Common myeloid progenitor, CD34-positive (primary cell): Measurements from ENCODE around the gene SPPL3.

ENCODE experiments used
- CTCF ChIA-PET: fragments of 350-600 bp; sonication (Branson Sonifier 250); formaldehyde crosslinking; loops from one replicate; lab custom pipeline; 2021; ENCODE audit warnings: antibody characterized with exemption; lab: Charles Lee
- POLR2A ChIA-PET: fragments of 350-600 bp; sonication (Branson Sonifier 250); formaldehyde crosslinking; loops from one replicate; lab custom pipeline; 2021; ENCODE audit warnings: antibody characterized with exemption; lab: Charles Lee
- DNase-seq, 3 donors: peaks; one replicate each; pipeline versions ENCODE4 v3.0.0 to v3.0.0-alpha.2; 2013
- H3K27ac ChIP-seq, 2 experiments: 1 replicate in 1 of 2; 2 replicates in 1 of 2; pipeline ENCODE4 v1.7.0; 2013; ENCODE audit warnings: inconsistent platforms in 2 of 2, low read length in 2 of 2, mild to moderate bottlenecking in 2 of 2, low read depth in 1 of 2, moderate library complexity in 1 of 2; ENCODE audit not compliant: severe bottlenecking in 2 of 2, insufficient read depth in 1 of 2, poor library complexity in 1 of 2
- H3K27me3 ChIP-seq, 5 experiments: replicated peaks in 2 of 5; 1 replicate in 3 of 5; 2 replicates in 2 of 5; pipeline versions ENCODE4 v1.6.1 to v1.7.0; 2013; ENCODE audit warnings: low read length in 4 of 5, mild to moderate bottlenecking in 2 of 5, moderate library complexity in 2 of 5, inconsistent platforms in 1 of 5; ENCODE audit not compliant: insufficient read depth in 5 of 5, control insufficient read depth in 4 of 5
- H3K36me3 ChIP-seq, 4 experiments: 1 replicate in 2 of 4; 2 replicates in 2 of 4; pipeline versions ENCODE4 v1.6.1 to v1.7.0; 2013; ENCODE audit warnings: low read length in 3 of 4, control low read depth in 1 of 4, mild to moderate bottlenecking in 1 of 4; ENCODE audit not compliant: control insufficient read depth in 4 of 4, insufficient read depth in 4 of 4
- H3K4me1 ChIP-seq, 4 experiments: 1 replicate in 3 of 4; 2 replicates in 1 of 4; pipeline versions ENCODE4 v1.6.1 to v1.7.1; 2013; ENCODE audit warnings: low read length in 3 of 4, mild to moderate bottlenecking in 3 of 4, control low read depth in 1 of 4, inconsistent platforms in 1 of 4, moderate library complexity in 1 of 4; ENCODE audit not compliant: control insufficient read depth in 4 of 4, insufficient read depth in 4 of 4; ENCODE audit errors: control extremely low read depth in 1 of 4
- H3K4me3 ChIP-seq, 7 experiments: 1 replicate in 4 of 7; 2 replicates in 3 of 7; pipeline versions ENCODE4 v1.5.1 to v1.7.0; 2013; ENCODE audit warnings: mild to moderate bottlenecking in 7 of 7, low read length in 6 of 7, moderate library complexity in 6 of 7, inconsistent platforms in 2 of 7, low read depth in 2 of 7, control low read depth in 1 of 7; ENCODE audit not compliant: insufficient read depth in 4 of 7, control insufficient read depth in 1 of 7; ENCODE audit errors: extremely low read depth in 1 of 7
- H3K9me3 ChIP-seq, 5 experiments: 1 replicate in 4 of 5; 2 replicates in 1 of 5; pipeline versions ENCODE4 v1.6.1 to v1.7.1; 2013; ENCODE audit warnings: low read length in 4 of 5, mild to moderate bottlenecking in 2 of 5, inconsistent platforms in 1 of 5, low read depth in 1 of 5, moderate library complexity in 1 of 5; ENCODE audit not compliant: control insufficient read depth in 4 of 5, insufficient read depth in 2 of 5; ENCODE audit errors: control extremely low read depth in 1 of 5
- WGBS: methylation state at CpG from one replicate; pipeline ENCODE4 v1.1.5; 2013; ENCODE audit not compliant: insufficient coverage; 5-methylcytosine and 5-hydroxymethylcytosine counted together

Gene SPPL3

GRCh38 chr12:120748242-120748641 lies 155.9 kb downstream of the SPPL3 start:
- POLR2A ChIA-PET = interaction anchor here (0.7 kb wide), 1 partner anchor 23 kb away, joined by 4 read pairs; no protein-coding TSS in a partner anchor
- DNase-seq = peak in 2 of 3 donors; percentile 13 to 36
- 97% methylated on average over 7 of the region's 7 CpGs for WGBS

DNA sequence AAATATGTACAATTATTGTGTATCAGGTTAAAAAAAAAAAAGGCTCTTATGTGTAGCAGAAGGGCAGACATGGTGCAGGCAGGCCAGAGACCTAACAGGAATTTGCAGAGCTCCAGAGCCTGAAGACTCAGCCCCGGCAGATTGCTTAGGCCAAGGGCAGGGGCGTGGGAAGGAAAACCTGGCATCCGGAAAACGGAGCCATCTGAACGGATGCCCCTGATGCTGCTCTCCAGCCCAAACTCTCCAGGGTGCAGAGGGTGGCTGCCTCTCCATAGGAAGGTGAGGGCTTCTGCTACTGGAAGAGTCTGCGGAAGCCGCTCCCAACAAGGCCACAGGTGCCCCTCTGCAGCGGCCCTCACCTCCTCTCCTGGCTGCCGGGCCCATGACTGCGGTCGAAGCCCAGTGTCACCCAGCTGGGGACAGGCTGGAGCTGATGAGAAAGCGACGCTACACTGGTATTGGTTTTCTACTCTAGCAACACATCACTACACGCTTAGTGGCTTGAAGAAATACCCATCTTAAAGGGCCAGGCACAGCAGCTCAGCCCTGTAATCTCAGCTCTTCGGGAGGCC lies 159.2 kb downstream of the SPPL3 start:
- H3K27me3 ChIP-seq = no peaks in the 10 kb centered on the region
- H3K27ac ChIP-seq = no peak overlapping the region
- H3K4me3 ChIP-seq = no peak overlapping the region
- ChIA-PET CTCF (no interaction called here), POLR2A (no interaction called here)
- no peak for DNase-seq
- 98% methylated on average over 14 of the region's 15 CpGs for WGBS
- no peaks in the 10 kb centered on the region for H3K4me1 ChIP-seq
- H3K36me3 ChIP-seq = no peaks in the 10 kb centered on the region
- no peaks in the 10 kb centered on the region for H3K9me3 ChIP-seq

More at GRCh38 chr12:120748242-120748641, 155.9 kb downstream of the SPPL3 start:
- H3K4me1 ChIP-seq = peaks cover 0 to 2% (median 0%) of the 10 kb centered on the region in 4 experiments
- CTCF ChIA-PET = interaction anchor here (1.0 kb wide), 1 partner anchor 9 kb away, joined by 3 read pairs; no protein-coding TSS in a partner anchor
- no peak overlapping the region for H3K27ac ChIP-seq
- H3K4me3 ChIP-seq = no peak overlapping the region
- H3K27me3 ChIP-seq = no peaks in the 10 kb centered on the region
- H3K36me3 ChIP-seq = no peaks in the 10 kb centered on the region
- H3K9me3 ChIP-seq = no peaks in the 10 kb centered on the region

- peaks cover 0 to 21% (median 5%) of the 10 kb centered on the region in 4 experiments for H3K36me3 ChIP-seq
- POLR2A ChIA-PET = no interaction called here
- no peaks in the 10 kb centered on the region for H3K27me3 ChIP-seq
- 94% methylated on average over 24 of the region's 33 CpGs for WGBS
- CTCF ChIA-PET = interaction anchor here (1.3 kb wide), 1 partner anchor 10 kb away, joined by 5 read pairs; no protein-coding TSS in a partner anchor
- H3K4me1 ChIP-seq = no peaks in the 10 kb centered on the region
- H3K9me3 ChIP-seq = no peaks in the 10 kb centered on the region
- no peak overlapping the region for H3K4me3 ChIP-seq
- DNase-seq = no peak
- no peak overlapping the region for H3K27ac ChIP-seq
Measured at GRCh38 chr12:120741476-120742421, 162.4 kb downstream of the SPPL3 start.

DNA sequence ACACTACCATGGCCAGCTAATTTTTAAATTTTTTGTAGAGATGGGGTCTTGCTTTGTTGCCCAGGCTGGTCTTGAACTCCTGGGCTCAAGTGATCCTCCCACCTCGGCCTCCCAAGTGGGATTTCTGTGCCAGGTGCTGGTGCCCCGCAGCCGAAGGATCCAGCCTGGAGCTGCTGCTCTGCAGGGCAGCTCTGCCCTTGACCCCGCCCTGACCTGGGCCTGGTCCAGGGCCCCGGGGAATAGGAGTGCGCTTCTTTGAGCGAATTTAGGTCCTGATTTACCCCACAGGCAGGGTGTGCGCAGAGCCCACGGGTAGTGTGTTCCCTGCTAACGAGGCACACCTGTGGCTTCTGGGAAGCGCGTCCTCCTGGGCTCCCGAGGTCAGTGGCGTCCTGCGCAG lies 163.3 kb downstream of the SPPL3 start:
- H3K27ac ChIP-seq = no peak overlapping the region
- no peaks in the 10 kb centered on the region for H3K9me3 ChIP-seq
- no peaks in the 10 kb centered on the region for H3K4me1 ChIP-seq
- no peak for DNase-seq
- ChIA-PET CTCF (no interaction called here), POLR2A (no interaction called here)
- peaks cover 0 to 21% (median 5%) of the 10 kb centered on the region in 4 experiments for H3K36me3 ChIP-seq
- no peak overlapping the region for H3K4me3 ChIP-seq
- WGBS = 96% methylated on average over 15 of the region's 15 CpGs
- no peaks in the 10 kb centered on the region for H3K27me3 ChIP-seq

DNA sequence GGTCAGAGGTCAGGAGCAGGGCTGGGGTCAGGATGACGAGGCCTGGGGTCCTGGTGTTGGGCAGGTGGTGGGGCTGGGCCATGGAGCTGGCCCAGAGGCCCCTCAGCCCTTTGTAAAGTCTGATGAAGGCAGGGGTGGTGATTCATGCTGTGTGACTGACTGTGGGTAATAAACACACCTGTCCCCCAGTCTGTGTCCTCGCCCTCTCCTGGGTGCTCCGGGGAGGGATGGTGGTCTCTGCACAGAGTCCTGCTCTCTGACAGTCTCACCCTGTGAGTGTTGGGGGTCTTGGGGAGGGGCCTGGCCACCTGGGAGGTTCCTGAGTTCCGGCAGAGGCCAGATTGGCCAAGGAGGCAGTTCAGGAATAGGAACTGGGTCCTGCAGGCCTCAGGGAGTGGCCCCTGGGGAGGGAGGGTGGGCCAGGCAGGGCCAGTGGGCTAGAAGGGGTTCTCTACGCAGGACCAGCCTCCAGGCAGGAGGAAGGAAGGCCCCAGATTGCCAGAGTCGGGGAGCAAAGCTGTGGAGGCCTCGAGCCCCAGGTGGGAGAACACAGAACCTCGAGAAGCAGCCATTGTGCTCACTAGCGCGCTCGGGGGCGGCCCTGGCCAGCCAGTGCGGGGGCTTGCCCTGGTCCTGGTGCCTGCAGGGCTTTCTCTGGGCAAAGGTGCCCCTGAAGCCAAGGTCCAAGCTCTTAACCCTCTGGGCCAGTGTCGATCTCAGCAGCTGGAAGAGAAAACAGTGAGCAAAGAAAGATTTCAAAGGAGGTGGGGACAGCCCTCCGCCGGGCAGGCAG lies 164.1 kb downstream of the SPPL3 start:
- H3K27ac ChIP-seq = no peak overlapping the region
- no peaks in the 10 kb centered on the region for H3K9me3 ChIP-seq
- no peak overlapping the region for H3K4me3 ChIP-seq
- peaks cover 0 to 24% (median 5%) of the 10 kb centered on the region in 4 experiments for H3K36me3 ChIP-seq
- no peaks in the 10 kb centered on the region for H3K27me3 ChIP-seq
- H3K4me1 ChIP-seq = no peaks in the 10 kb centered on the region
- no peak for DNase-seq
- 87% methylated on average over 12 of the region's 16 CpGs for WGBS
- ChIA-PET POLR2A (no interaction called here), CTCF (no interaction called here)

DNA sequence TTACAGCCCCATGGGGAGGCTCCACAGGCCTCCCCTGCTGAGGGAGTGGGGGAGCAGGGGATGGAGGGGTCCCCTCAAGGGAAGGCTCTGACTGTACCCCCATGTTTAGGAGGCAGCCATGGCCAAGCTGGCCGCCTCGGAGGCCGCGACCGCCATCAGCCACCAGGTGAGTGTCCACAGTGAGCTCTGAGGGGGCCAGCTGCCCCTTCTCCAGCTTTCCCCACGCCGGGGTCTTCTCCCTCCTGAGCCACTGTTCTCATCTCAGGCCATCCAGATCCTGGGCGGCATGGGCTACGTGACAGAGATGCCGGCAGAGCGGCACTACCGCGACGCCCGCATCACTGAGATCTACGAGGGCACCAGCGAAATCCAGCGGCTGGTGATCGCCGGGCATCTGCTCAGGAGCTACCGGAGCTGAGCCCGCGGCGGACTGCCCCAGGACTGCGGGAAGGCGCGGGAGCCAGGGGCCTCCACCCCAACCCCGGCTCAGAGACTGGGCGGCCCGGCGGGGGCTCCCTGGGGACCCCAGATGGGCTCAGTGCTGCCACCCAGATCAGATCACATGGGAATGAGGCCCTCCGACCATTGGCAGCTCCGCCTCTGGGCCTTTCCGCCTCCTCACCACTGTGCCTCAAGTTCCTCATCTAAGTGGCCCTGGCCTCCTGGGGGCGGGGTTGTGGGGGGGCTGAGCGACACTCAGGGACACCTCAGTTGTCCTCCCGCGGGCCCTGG lies 165.0 kb downstream of the SPPL3 start:
- WGBS = 97% methylated on average over 35 of the region's 38 CpGs
- no peaks in the 10 kb centered on the region for H3K27me3 ChIP-seq
- H3K27ac ChIP-seq = no peak overlapping the region
- H3K9me3 ChIP-seq = no peaks in the 10 kb centered on the region
- peaks cover 0 to 24% (median 6%) of the 10 kb centered on the region in 4 experiments for H3K36me3 ChIP-seq
- DNase-seq = no peak
- no peaks in the 10 kb centered on the region for H3K4me1 ChIP-seq
- H3K4me3 ChIP-seq = no peak overlapping the region
- ChIA-PET POLR2A (no interaction called here), CTCF (interaction anchor here (0.8 kb wide), 1 partner anchor 8 kb away, joined by 3 read pairs; no protein-coding TSS in a partner anchor)
